GM12873 (cell line): ENCODE results near the gene FEV.

Experiments used
- CTCF ChIP-seq: IDR thresholded peaks from 2 replicates; pipeline ENCODE4 v1.5.1; 2012; ENCODE audit warnings: low read depth, mild to moderate bottlenecking, moderate library complexity, low read length, control low read depth; ENCODE audit not compliant: insufficient read depth; ENCODE audit errors: missing control alignments

Gene FEV

GRCh38 chr2:219021591-219021990, 36.6 kb upstream of the FEV start:
- no peak for TF ChIP-seq CTCF

GRCh38 chr2:219020604-219021365, 35.8 kb upstream of the FEV start:
- TF ChIP-seq CTCF = no peak

- TF ChIP-seq CTCF = no peak
Observed at GRCh38 chr2:219019436-219019835, 34.5 kb upstream of the FEV start.

- no peak for TF ChIP-seq CTCF
Observed at GRCh38 chr2:219018726-219019125, 33.7 kb upstream of the FEV start.

GRCh38 chr2:219018286-219018685, 33.3 kb upstream of the FEV start:
- no peak for TF ChIP-seq CTCF

GRCh38 chr2:219017201-219017931, 32.4 kb upstream of the FEV start:
- TF ChIP-seq CTCF = no peak

GRCh38 chr2:219016721-219017120, 31.7 kb upstream of the FEV start:
- no peak for TF ChIP-seq CTCF
